NOMO-1 treated with DMSO at 0.1 percent for 48 hours (cell line): ENCODE results near the gene NDUFC2.
"Not testable (repeated sequence)": the region's sequence is repeated elsewhere in the genome, so short reads cannot be mapped to it uniquely, and the experiment has no call there.

Experiments
- DNase-seq: peaks from one replicate; lab custom pipeline; 2025; ENCODE audit not compliant: unreplicated experiment; lab: John Stamatoyannopoulos, UW

The NDUFC2 gene

GRCh38 chr11:78079232-78080083 is at the start of gene NDUFC2:
Gene NDUFC2 (minus strand): TSS chr11:78079862. CDS start chr11:78079744, 118 bp downstream.
- peak; percentile 56 for DNase-seq

- peak; percentile 4 for DNase-seq
These were observed 47.7 kb upstream of the NDUFC2 start for GRCh38 chr11:78127403-78127802.

DNA sequence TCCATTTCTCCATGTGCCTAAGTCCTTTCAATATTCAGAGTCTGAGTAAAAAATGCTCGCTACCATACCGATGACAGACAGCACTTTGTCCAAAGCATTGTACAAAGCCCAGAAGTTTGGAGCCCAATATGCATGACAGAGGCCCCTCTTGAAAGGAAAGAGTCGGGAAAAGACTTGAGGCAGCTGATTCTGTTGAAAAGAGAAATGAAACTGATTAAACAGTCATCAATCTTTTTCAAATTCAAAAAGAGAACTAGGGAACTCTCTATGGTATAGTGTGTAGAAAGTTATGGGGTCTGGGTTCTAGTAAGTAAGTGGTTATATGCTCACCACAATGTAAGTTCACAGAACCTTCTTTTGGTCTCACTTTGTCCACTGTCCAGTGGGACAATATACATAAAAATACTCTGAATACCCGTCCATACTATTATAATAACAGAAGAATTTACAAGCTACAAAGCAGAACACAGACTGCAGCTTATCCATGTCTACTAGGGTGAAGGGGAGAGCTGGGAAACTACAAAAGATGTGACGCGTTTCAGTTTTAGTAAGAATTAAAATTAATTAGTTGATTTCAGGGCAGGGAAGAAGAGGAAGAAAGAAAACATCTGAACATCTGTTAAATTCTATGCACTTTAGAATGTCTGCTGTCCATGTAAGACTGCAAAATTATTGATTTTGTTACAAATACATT is 33.1 kb upstream of the NDUFC2 start:
- peak; percentile 77 for DNase-seq

GRCh38 chr11:78111298-78111697 is 31.6 kb upstream of the NDUFC2 start:
- DNase-seq = no peak

DNA sequence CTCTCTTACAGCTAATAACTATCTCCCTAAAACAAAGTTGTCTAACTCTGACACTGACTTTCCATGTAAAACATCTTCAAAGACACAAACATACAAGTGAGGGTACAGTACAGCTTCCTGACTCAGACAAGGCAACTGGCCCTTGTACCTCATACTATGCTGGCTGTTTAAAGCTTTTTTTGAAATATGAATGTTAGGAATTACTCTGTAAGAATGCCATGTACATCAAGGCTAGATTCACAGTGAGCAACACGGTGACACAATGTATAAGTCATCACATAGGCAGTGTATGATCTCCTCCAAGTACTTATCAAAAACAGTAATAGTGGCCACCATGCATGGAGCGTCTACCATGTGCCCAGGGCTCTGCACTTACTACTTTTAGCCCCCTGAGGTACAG is 31.2 kb upstream of the NDUFC2 start:
- DNase-seq = no peak

DNA sequence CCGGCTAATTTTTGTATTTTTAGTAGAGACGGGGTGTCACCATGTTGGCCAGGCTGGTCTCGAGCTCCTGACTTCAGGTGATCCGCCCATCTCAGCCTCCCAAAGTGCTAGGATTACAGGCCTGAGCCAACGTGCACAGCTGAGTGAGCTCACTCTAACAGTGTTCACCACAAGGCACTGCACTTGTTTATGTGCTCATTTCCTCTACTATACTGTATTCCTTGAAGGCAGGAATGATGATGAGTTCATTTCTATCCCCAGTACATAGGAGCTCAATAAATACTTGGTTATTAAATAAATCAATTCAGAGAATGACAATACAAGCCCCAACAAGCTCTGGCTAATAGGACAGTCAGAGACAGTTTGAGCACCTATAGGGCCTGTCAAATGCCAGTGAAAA is 30.7 kb upstream of the NDUFC2 start:
- DNase-seq = no peak

DNA sequence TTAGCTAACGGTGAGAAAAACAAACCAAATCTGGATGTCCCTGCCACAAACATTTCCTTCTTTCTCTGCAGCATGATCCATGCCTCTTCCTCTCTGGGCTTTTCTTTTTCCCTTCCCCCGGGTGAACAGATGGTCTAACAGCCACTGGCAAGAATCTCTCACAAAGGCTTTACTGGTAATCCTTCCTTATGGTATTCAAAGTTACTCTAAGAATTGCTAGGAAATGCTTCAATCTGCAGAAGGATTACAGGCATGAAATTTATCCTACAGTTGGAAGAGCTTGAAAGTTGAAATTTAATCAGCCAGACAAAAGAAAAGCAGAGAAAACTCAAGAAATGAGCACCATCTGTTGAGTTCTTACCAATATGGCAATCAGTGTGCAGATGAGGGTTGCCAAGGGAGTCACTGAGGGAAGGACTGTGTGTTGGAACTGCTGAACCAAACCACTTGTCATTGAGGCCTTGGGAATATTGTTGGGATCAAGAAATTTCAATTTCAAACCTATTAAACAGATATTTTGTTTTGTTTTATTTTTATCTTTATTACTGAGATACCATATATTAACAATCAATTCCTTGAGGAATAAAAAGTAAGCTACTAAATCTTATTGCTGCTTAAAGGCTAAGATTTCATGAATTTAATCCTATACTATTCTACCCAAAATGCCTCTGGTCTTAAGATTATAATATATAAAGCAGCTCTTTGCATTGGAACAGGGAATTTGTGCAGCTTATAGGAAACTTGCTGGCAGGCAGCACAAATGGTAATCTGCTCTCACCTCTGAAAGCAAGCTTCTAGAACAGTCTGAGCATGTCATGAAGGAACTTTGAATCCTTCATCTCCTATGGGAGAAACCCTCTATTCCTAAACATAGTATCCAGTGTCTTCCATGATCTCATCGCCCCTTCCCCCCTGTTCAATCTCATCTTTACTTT is 29.7 kb upstream of the NDUFC2 start:
- no peak for DNase-seq

- DNase-seq = no peak
These were observed 21.2 kb upstream of the NDUFC2 start for GRCh38 chr11:78100676-78101472.

DNA sequence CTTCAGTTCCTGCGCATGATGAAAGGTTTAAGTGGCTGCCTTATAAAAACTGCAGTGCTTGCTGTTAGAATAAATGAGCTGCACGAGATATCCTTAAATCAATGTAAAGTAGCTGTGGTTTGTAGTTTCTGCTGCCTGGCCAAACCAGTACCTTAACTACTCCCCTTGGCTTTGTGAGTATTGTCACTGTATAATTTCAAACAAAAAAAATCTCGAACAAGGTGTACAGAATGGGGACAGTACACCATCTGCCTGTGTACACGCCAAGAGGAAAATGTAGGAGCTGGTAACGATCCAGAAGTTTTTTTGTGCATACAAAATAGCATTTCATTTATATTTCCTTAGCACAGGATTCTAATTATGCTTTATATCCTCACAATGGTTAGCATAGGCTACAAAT is 20.6 kb upstream of the NDUFC2 start:
- DNase-seq = no peak

GRCh38 chr11:78099666-78100065 is 20.0 kb upstream of the NDUFC2 start:
- DNase-seq = no peak

DNA sequence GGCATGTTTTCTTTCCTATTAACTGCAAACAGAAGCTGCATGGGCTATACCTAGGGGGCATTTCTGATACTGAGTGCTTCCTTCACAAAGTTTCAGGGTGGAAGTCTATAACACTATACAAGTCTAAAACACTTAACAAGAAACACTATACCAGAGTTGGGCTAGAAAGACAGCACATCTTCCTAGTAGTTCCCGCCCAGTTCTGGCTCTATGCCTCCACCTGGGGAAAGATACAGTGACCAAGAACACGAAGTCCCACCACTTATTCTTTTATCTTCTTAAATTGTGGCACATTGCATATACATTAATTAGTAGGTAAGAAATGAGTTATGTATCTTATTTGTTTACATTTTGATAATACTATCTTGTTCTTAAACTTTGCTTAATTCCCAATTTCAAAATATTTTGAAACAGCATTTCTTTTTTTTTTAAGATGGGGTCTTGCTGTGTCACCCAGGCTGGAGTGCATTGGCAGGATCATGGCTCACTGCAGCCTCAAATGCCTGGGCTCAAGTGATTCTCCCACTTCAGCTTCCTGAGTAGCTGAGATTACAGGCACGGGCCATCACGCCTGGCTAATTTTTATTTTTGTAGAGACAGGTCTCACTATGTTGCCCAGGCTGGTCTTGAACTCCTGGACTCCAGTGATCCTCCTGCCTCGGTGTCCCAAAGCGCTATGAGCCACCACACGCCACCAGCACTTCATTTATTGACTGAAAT is 18.2 kb upstream of the NDUFC2 start:
- DNase-seq = no peak

DNA sequence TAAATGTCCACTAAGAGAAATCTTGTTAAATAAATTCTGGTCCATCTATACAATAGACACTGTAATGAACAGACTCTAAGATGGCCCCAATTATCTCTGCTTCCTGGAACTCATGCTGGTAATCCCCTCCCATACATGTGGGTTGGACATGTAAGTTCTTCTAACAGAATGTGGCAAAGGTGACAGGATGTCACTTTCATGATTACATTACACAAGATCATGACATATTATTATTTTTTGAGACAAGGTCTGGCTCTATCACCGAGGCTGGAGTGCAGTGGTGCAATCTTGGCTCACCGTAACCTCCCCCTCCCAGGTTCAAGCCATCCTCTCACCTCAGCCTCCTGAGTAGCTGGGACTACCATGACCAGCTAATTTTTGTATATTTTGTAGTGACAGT is 14.6 kb upstream of the NDUFC2 start:
- DNase-seq = no peak

GRCh38 chr11:78086521-78087074 is 6.9 kb upstream of the NDUFC2 start:
- DNase-seq = not testable (repeated sequence)

- no peak for DNase-seq
These were observed 6.3 kb upstream of the NDUFC2 start for GRCh38 chr11:78085972-78086371.

- DNase-seq = not testable (repeated sequence)
These were observed 4.8 kb upstream of the NDUFC2 start for GRCh38 chr11:78084506-78084905.

DNA sequence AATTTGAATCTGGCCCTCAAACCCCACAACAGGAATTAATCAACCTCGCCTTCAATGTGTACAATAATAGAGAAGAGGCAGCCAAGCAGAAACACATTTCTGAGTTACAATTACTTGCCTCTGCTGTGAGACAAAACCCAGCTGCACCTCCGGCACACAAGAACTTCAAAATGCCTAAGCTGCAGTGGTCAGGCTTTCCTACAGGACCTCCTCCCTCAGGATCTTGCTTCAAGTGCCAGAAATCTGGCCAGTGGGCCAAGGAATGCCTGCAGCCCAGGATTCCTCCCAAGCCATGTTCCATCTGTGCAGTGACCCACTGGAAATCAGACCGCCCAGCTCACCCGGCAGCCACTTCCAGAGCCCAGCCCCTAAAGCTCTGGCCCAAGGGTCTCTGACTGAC is 3.4 kb upstream of the NDUFC2 start:
- no peak for DNase-seq

- no peak for DNase-seq
These were observed 2.5 kb upstream of the NDUFC2 start for GRCh38 chr11:78082146-78082545.

GRCh38 chr11:78081583-78081982 is 1.9 kb upstream of the NDUFC2 start:
- DNase-seq = no peak

GRCh38 chr11:78080818-78081495 is 1.3 kb upstream of the NDUFC2 start:
- DNase-seq = peak; percentile 48
